GM18505 (cell line): ENCODE results near the gene LYZL4.

Experiments
- ATAC-seq: cut with Tn5 transposase; IDR thresholded peaks from one replicate; pipeline ENCODE4 v1.9.1; 2021; ENCODE audit not compliant: unreplicated experiment
- POLR2A ChIP-seq: IDR thresholded peaks from 4 replicates; pipeline ENCODE4 v1.6.1; 2011; ENCODE audit warnings: borderline replicate concordance; ENCODE audit not compliant: insufficient read depth, insufficient read length; ENCODE audit errors: extremely low read depth

The LYZL4 gene

GRCh38 chr3:42440924-42441323 lies 30.5 kb upstream of the LYZL4 start:
- ATAC-seq = no peak
- no peak for TF ChIP-seq POLR2A

- no peak for ATAC-seq
- no peak for TF ChIP-seq POLR2A
Observed at GRCh38 chr3:42439261-42440115, 29.1 kb upstream of the LYZL4 start.

GRCh38 chr3:42438758-42439157 lies 28.3 kb upstream of the LYZL4 start:
- no peak for TF ChIP-seq POLR2A
- no peak for ATAC-seq

GRCh38 chr3:42438193-42438592 lies 27.8 kb upstream of the LYZL4 start:
- no peak for TF ChIP-seq POLR2A
- no peak for ATAC-seq

GRCh38 chr3:42434777-42435380 lies 24.5 kb upstream of the LYZL4 start:
- TF ChIP-seq POLR2A = no peak

GRCh38 chr3:42432485-42432884 lies 22.1 kb upstream of the LYZL4 start:
- no peak for ATAC-seq
- no peak for TF ChIP-seq POLR2A

More at GRCh38 chr3:42434777-42435380, 24.5 kb upstream of the LYZL4 start:
- ATAC-seq = no peak

GRCh38 chr3:42430781-42431532 lies 20.5 kb upstream of the LYZL4 start:
- ATAC-seq = no peak
- TF ChIP-seq POLR2A = no peak

- TF ChIP-seq POLR2A = no peak
- ATAC-seq = no peak
Observed at GRCh38 chr3:42428830-42429229, 18.4 kb upstream of the LYZL4 start.

- no peak for TF ChIP-seq POLR2A
- ATAC-seq = no peak
Observed at GRCh38 chr3:42425736-42426407, 15.5 kb upstream of the LYZL4 start.

- no peak for TF ChIP-seq POLR2A
- no peak for ATAC-seq
Observed at GRCh38 chr3:42424911-42425310, 14.5 kb upstream of the LYZL4 start.

GRCh38 chr3:42421818-42422796 lies 11.7 kb upstream of the LYZL4 start:
- no peak for TF ChIP-seq POLR2A
- no peak for ATAC-seq

- no peak for ATAC-seq
Observed at GRCh38 chr3:42419563-42419962, 9.2 kb upstream of the LYZL4 start.

More at GRCh38 chr3:42419563-42419962, 9.2 kb upstream of the LYZL4 start:
- no peak for TF ChIP-seq POLR2A
